Activated CD8-positive, alpha-beta memory T cell treated with anti-CD3 and anti-CD28 coated beads, Interleukin-2, amount 50 U/mL, for 24 hours (primary cell): Measurements from ENCODE around the gene ITPR1.
"Not testable (repeated sequence)": the region's sequence is repeated elsewhere in the genome, so short reads cannot be mapped to it uniquely, and the experiment has no call there.

Experiments
- DNase-seq: peaks from one replicate; pipeline ENCODE4 v3.0.0-alpha.2; 2020; ENCODE audit errors: extremely low read depth

Gene ITPR1

DNA sequence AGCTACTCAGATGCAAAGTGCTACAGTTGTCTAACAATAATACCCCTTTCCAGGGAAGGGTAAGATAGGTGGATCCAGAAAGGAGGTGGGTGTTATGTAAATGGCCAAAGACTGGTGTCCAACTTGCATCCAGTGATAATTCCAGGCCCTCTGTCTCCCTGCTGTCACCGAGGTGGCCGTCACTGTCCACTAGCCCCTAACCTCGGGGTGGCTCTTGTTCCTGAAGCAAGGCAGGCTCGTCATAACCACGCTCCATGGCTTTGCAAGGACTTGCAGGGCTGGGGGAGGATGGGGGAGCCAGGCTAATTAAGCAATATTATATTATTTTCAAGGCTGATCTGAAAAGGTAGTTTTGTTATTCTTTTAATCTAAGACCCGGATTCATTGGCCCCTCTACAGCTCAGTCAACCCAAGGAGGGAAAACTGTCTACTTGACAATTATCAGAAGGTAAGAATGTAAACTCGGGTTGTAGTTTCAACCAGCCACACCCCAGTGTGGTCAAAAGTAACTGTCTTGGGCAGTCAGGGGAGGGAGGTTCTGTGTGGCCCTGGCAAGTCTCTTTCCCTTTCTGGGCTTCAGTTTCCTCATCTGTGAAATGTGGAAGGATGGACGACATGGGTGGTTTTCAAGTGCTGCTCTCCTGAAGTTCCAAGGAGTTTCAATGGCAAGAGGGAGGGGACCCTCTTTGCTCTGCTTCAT lies 266.0 kb downstream of the ITPR1 start:
- no peak for DNase-seq

DNA sequence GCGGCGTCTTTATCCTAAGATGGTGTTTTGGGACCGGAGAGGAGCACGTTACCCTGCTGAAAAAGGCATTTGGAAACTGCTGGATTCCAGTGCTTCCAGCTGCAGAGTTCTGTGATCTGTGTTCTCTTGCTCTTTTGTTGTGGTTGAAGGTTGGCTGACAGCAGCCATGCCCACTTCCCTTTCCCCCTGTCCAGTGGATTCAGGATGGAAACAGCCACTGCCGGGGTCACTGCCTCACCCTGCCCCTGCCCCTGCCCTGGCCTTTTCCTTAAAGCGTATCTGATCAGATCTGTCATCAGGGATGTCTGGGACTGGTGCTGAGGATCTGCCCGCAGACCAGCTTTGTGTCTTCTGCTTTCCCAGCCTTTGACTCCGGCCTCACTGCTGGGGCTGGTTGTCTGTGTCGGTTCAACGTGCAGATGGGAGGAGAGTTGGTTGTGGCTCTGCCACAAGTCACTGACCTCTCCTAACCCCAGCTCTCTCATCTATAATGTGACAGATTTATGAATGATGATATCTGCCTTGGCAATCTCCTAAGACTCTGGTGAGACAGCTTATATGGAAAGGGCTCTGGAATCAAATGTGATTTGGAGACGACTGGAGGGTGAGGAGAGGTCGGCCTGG lies 266.7 kb downstream of the ITPR1 start:
- no peak for DNase-seq

DNA sequence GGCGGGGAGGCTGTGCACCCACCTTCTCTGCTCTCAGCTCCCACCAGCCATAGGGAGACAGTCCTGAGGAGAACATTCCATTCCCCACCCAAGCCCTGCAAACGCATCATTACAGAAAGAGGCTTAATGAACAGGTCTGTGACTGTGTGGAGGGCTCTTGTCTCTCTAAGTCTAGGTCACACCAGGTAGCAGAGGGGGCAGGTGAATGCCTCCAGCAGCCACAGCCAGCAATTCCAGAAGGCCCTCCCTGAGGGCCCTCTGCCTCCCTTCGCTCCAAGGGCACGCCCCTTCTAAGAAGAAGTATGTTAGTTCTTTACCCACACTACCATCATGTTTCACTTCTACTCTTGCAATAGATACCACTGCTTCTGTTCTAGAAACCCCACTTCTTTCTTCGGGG lies 268.6 kb downstream of the ITPR1 start:
- DNase-seq: no peak

DNA sequence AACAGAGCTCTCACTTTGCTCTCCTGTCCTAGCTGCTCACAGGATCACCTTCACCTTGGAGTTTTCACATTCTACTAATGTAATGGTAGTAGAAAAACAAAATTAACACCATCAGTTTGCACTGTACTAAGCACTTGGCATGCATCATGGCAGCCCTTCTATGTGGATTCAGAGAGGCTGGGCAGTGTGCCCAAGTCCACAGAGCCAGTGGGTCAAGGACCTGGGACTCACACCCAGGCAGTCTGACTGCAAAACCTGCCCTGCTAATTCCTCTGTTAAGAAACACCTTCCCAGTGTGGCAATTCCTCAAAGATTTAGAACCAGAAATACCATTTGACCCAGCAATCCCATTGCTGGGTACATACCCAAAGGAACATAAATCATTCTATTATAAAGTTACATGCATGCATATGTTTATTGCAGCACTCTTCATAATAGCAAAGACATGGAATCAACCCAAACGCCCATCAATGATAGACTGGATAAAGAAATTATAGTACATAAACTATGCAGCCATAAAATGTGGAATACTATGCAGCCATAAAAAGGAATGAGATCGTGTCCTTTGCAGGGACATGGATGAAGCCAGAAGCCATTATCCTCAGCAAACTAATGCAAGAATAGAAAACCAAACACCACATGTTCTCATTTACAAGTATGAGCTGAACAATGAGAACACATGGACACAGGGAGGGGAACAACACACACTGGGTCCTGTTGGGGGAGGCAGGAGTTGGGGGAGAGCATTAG lies 269.5 kb downstream of the ITPR1 start:
- not testable (repeated sequence) for DNase-seq

DNA sequence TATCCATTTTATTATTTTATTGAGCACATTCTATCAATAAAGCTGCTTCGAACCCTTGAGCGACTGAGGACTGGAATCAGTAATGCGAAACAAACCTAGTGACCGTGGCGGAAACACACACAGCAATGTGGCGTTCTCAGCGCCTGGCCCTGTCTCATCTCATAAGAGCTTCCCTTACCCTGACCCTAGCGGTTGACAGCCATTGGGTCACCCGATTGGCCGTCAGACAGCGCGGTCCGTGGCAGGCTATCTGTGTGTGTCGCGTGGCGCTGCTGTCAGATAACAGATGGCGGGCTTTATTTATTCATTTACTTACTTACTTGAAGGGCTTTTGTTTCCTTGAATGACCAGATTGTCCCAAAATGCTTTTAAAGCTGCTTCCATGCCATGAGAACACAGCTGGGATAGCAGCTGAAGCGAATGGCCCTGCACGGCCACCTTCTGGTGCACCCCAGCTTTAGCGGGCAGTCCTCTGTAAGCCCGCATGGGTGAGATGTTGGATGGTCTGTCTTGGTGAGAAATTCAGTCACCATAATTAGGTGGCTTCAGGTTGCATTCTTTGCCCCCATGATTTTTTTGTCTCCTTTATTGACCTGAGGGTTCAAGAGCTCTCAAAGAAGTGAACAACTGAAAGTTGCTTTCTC lies 270.6 kb downstream of the ITPR1 start:
- DNase-seq: no peak

DNA sequence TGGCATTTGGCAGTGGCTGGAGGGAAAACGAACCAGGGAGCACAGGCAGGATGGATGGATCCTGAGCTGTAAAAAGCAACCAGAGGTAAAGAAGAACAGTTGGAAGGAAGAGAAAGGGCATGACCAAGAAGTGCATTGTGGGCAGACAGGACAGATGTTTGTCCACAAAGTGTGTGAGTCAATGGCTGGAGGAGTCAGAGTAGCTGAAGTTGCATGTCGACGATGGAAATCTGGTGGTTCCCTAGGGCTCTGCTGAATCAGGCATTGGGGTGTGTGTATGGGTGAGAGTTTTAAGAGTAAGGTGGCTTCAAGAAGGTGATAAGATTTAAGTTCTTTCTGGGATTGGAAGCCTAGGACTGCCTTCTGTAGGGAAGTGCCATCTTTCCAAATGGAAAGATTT lies 272.1 kb downstream of the ITPR1 start:
- no peak for DNase-seq

DNA sequence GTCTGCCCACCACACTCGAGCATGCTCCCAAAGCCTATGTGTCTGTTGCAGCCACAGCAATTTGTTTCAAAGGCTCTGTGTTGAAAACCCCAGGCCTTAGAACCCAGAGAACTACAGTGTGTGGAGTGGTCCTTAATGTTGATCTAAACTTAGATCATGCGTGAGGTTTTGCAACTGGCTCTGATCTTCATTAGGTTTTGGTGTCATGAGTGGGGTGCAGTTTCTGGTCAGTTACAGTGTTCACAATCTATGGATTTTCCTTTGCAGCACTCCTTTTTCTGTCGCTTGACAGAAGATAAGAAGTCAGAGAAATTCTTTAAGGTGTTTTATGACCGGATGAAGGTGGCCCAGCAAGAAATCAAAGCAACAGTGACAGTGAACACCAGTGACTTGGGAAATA lies 273.1 kb downstream of the ITPR1 start:
- DNase-seq: no peak

DNA sequence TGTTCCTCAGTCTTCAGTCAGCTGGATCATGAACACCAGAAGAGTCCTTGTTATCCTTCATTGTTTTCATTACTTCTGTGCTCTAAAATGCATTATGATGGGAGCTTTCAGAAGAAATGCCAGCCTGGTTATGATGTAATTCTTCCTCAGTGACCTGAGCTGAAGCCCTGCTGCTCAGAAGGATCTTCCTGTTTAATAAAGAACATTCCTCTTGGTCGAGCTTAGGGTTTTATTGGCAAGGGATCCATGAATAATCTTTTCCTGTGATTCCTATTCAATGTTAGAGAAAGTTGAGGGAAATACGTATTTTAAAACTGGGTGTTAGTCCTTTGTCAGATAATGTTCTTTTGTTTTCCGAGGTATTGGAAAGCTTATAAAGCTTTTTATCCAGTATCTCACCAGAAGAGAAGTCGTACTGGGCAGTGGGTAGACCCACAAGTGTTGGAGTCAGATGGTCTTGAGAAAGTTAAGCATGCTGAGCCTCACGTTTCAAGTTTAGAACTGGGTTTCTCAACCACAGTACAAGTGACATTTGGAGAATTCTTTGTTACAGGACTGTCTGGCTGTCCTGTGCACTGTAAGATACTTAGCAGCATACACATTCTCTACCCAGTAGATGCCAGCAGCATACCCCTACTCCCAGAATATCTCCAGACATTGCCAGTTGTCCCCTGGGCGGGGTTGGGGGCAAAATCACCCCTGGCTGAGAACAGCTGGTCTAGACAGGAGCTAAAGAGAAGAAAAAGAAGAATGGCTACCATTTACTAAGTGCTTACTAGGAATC lies 273.8 kb downstream of the ITPR1 start:
- DNase-seq: no peak

DNA sequence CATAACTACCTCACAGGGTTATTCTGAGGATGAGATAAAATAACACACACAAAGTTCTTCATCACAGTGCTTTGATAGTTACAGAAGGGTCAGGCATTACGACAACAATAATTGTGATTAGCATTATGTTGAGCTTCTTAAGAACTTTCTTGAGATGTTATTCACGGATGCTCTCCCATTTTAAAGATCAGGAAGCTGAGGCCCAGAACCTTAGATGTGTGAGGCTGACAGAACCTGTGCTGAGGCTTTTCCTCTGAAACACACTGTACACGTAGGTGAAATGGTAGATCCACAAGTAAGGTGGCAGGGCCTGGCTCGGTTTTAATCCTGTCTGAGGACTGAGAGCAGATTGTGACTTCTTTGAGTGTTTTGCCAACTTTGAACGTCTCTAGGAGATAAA lies 274.9 kb downstream of the ITPR1 start:
- no peak for DNase-seq

DNA sequence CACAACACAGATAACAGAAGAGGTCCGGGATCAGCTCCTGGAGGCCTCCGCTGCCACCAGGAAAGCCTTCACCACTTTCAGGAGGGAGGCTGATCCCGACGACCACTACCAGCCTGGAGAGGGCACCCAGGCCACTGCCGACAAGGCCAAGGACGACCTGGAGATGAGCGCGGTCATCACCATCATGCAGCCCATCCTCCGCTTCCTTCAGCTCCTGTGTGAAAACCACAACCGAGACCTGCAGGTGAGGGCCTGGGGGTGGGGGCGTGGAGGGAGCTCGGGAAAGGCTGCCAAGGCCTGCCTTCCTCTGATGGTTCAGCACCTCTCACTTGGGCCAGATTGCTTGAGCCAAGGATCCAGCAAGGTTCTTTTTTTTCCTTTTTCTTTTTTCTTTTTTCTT lies 275.4 kb downstream of the ITPR1 start:
- no peak for DNase-seq

DNA sequence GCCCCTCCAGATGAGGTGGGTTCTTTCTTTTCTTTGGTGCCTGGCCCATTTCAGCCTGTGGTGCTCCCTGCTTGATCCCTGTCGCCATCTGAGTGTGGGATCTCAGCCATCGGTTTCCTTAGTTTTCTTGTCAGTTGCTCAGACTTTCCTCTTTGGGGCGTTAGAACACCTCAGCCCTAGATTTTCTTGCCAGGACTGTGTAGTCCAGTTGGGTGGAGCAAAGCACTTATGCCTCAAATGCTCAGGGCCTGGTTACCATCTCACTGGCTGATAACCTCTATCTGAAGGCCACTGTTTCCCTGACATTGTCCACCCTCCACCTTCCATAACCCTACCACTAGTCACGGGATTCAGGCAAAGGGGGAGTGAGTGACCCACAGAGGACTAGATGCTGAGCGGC lies 277.4 kb downstream of the ITPR1 start:
- no peak for DNase-seq

DNA sequence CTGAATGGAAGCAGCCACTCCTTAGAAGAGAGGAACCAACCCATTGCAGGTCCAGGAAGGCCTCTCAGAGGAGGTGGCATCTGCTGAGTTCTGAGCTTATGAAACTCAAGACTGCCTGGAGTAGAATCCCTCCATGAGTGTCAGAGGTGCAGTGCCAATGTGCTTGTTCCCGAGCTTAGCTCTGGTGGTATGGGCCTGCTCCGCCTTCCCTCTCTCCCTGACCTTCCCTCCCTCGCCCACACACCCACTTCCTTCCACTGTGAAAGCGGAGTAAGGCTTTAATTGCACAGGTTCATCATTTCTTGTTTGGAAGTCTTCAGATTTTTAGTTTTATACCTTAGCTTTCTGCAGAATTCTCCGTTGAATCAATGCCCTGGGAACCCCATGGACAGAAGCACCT lies 278.1 kb downstream of the ITPR1 start:
- no peak for DNase-seq

DNA sequence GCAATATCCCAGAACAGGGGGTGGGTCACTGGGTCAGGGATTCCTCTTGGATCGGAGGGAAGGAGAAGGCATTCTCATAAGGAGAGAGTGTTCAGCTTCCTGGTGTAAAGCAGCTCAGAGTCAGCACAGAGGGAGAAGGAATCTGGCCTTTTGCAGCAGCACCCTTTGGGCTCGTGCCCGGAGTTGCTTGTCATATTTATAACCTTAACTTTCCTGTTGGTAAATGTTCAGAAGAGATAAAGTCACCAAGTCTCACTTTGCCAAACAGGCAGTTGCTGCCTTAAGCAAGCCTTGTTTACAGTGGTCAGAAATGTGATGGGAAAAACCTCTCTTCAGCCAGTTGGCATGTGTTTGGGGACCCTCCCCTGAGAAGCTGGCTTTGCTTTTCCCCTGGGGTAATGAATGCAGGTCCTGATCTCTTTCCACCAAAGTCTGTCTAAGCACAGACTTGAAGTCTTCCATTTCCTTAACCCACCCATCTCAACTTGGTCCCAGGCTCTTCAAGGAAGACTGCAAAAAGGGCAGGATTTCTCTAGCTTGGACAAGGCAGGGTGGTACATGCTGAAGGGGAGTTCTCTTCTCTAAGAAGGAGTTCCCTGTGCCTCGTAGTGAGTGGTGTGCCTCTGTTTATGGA lies 279.1 kb downstream of the ITPR1 start:
- no peak for DNase-seq

DNA sequence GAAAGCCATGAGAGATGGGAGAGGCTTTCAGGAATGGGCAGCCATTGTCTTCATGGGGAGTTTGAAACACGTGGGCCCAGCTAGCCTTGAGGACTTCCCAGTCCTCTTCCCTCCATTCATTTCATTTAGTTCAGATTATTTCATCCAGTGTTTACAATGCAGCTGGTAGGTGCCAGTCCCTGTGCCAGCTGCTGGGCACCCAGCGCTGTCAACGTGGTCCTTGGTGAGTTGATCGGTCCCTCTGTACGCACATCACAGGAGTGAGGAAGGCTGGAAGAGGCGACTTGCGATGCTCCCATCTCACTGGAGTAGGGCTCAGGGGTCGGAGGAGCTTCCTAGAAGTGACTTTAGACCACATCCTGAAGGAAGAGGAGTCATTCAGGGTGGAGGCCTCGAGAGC lies 279.7 kb downstream of the ITPR1 start:
- DNase-seq: no peak

DNA sequence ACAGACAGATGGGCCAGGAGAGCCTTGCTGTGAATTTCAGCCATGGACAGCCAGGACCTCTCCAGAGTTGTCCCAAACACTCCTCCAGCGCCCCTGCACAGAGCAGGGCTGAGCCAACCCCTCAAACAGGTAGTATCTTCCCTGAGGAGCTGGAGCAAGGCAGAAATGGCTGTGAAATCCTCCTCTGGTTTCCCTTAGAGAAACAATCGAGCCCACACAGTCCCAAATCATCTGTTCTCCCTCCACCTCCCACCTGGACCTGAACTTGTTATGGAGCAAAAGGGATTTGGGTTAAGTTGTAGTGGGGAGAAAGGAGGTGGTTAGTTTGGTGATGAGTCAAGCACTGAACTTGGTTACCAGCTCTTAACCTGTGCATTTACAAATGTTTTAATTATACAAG lies 280.4 kb downstream of the ITPR1 start:
- no peak for DNase-seq

DNA sequence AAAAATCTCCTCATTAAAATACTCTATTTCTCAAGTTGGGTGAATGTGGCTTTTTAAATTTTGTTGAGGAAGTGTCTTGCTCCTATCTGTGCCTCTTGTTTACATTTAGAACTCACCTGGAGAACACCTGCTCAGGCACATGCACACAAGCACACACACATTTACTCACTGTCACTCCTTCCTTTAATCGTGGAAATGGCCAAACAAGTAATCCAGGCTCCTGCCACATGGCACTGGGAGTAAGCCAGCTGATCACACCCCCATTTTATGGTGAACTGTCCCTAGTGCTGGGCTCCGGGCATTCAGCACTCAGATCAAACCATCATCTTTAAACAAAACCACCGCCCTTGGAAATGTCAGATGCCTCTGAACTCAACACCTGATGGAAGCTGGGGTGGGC lies 281.4 kb downstream of the ITPR1 start:
- no peak for DNase-seq

DNA sequence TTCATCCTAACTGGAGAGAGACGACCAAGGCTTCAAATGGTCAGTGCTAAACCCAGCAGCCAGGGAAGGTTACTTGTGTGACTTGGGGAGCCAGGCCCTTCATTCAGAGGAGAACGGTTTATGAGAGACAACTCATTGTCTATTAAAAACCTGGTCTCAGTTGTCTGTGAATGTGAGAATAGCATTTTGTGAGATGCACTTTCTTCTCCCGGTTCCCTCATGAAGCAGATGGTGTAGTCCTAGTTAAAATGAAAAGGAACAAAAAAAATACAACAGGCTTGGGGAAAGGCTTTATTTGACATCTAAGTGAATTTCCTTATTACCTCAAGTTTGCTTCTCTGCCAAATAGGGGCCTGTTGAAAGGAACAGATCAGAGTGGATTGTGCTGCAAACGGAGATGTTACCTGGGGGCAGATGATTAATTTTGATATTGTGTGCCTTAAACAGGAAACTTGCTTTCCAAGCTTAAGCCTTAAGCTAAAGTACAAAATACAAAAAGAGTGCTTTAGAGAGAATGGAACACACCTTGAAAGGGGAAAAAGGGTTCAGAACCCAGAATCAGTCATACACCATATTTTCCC lies 283.3 kb downstream of the ITPR1 start:
- no peak for DNase-seq

DNA sequence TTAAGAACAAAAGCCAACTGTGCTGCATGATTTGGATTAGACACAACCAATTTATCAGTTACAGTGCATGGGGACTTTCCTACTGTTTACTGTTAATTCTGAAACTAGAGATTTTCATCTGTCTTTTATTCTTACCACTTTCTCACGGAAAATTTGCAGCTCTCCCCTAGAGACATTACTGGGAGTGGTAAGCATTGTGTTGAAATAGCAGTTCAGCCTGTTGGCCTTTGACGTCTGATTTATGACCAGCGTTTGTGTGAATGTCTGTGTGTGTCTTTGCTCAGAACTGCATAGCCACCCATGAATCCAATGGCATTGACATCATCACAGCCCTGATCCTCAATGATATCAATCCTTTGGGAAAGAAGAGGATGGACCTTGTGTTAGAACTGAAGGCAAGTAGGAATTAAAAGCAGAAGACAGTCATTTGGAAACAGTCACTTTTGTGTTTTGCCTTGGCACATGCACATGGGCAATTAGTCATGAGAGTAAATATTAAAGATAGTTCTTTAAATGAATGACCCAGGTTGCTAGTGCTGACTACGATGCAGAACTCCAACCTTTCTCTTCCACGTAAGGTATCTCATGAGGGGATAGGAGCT lies 283.9 kb downstream of the ITPR1 start:
- no peak for DNase-seq

DNA sequence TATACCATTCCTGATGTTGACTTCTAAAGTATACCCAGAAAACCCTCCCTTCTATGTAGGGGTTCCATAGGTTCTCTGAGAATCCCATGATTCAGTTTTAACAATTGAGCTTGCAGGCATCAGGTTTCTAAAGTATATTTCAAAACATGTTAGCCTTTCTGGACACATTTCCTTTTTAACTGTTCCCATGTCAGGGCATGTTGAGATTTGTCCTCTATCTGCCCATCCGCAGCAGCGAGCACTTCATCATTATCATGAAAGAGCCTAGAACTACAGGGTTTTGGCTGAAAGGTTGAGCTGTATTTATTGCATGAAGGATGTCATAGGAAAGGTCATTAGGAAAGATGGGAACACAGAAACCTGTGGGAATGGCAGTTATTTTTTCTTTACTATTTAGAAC lies 285.0 kb downstream of the ITPR1 start:
- DNase-seq: no peak

DNA sequence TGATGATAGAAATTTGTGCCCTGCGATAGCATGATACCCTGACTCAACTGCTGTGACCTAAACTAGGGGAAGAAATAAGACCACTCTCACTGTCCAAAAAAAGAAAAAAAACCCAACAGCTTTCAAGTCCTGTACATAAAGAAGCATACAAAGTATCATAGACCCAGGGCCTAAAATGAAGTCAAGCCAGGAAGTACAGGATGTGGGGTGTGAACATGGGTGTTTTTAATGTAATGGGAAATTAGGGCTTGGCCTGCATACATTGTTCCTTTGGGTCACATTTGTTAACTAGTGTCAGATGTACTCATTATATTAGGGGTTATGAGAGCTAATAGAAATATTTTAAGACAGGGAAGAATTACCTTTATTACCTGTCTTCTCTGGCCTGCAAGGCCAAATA lies 285.6 kb downstream of the ITPR1 start:
- DNase-seq: no peak

DNA sequence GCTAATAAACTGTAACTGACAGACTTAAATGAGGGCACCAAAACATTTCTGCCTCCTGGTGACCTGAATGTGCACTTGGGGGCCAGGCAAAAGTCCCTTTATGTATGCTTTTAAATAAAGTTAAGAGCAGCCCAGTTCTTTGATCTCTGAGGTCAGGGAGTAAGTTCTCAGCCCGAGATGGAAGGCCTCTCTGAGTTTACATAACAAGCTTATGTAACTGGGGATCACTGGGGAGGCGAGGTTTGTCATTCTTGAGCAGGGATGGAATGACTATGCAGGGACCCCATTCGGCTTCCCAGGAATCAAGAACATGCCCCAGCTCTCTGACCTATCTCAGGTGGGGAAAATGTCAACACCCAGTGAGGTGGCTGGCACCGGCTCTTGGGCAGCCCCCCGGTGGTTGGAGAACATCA lies 287.4 kb downstream of the ITPR1 start:
- DNase-seq: no peak
